ENCODE data around the gene PRKCA.
"Not testable (repeated sequence)": the region's sequence is repeated elsewhere in the genome, so short reads cannot be mapped to it uniquely, and the experiment has no call there.

The PRKCA gene

GRCh38 chr17:66276328-66276937 lies 26.0 kb upstream of the PRKCA start:
- TF ChIP-seq POLR2A (IDR thresholded peaks at IDR 0.05; ENCODE audit: low read length) (no peak), GATA1 (IDR thresholded peaks at IDR 0.05; ENCODE audit: low read depth, low read length) (no peak)
- DNase-seq: peak in 1 of 2 experiments; percentile 5

GRCh38 chr17:66277191-66277590 lies 25.2 kb upstream of the PRKCA start:
- no peak for DNase-seq
- TF ChIP-seq POLR2A (IDR thresholded peaks at IDR 0.05; ENCODE audit: low read length) (no peak), GATA1 (IDR thresholded peaks at IDR 0.05; ENCODE audit: low read depth, low read length) (no peak)

- TF ChIP-seq GATA1 (IDR thresholded peaks at IDR 0.05; ENCODE audit: low read depth, low read length) (no peak), POLR2A (IDR thresholded peaks at IDR 0.05; ENCODE audit: low read length) (no peak)
- DNase-seq: peak in 1 of 2 experiments; percentile 21
These were observed 20.6 kb upstream of the PRKCA start for GRCh38 chr17:66281661-66282369.

GRCh38 chr17:66283296-66283934 lies 19.0 kb upstream of the PRKCA start:
- no peak for TF ChIP-seq GATA1 (IDR thresholded peaks at IDR 0.05; ENCODE audit: low read depth, low read length)
- TF ChIP-seq POLR2A (IDR thresholded peaks at IDR 0.05; ENCODE audit: low read length): no peak
- DNase-seq: no peak

- TF ChIP-seq GATA1 (IDR thresholded peaks at IDR 0.05; ENCODE audit: low read depth, low read length) (no peak), POLR2A (IDR thresholded peaks at IDR 0.05; ENCODE audit: low read length) (no peak)
- DNase-seq: no peak
These were observed 18.4 kb upstream of the PRKCA start for GRCh38 chr17:66283971-66284370.

DNA sequence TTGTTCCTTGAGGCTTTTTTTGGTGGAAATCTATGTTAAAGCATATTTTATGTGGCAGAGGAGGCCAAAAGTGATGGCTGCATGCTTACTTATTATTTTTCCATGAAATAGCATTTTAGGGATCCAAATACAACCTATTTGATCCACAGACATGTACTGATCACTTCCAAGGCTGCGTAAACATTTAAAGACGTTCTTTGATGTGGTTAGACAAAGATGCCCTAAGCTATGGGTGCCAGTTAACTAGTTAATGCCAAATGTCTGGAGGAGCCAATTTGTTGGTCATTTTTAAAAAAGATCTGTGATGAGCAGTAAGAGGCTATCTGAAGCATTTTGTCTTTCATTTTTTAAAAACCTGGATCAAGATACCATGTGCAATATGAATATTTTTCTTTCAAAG lies 17.3 kb upstream of the PRKCA start:
- no peak for TF ChIP-seq POLR2A (IDR thresholded peaks at IDR 0.05; ENCODE audit: low read length)
- TF ChIP-seq GATA1 (IDR thresholded peaks at IDR 0.05; ENCODE audit: low read depth, low read length): no peak

DNA sequence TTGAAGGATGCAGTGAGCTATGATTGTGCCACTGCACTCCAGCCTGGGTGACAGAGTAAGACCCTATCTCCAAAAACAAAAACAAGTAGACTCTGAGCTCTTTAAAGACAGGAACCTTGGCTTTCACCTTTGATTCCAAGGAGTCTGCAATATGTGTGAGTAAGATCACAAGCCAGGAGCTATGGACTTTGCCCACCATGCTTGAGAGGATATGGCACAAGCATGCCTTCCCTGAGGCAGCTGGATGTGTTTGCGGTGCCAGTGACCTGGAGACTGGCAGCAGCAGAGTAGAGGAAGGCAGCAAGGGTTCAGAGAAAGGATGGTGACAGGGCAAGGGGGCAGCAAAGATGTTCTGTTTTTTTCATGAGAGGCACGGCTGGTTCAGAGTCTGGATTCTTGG lies 14.5 kb upstream of the PRKCA start:
- DNase-seq: no peak
- TF ChIP-seq POLR2A (IDR thresholded peaks at IDR 0.05; ENCODE audit: low read length): no peak
- TF ChIP-seq GATA1 (IDR thresholded peaks at IDR 0.05; ENCODE audit: low read depth, low read length): no peak

More for the DNA sequence above, 17.3 kb upstream of the PRKCA start:
- no peak for DNase-seq

DNA sequence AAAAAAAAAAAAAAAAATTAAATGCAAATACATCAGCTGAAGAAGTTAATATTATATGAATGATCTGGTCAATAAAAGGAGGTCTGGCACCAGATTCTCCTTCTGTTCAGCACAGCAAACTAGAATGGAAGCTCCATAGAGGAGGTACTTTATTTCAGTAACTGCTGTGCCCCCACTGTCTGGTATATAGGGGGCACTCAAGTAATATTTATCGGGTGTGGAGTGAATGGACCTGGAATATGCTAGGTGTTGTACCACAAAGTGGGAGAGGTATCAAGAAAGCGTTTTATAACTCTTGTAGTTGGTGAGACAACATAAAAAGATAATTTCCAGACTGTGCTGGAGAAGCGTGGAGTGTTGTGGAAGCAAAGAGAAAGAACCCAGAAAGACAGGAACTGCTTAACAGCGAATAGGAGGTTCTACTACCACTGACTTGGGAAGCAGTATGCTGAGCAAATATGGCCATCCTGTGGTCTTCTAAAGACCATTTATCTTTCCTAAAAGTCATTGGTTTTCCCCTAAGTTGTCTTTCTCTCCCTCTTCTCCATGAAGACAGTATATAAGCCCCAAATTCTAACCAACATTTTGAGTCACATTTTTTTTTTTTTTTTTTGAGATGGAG lies 12.2 kb upstream of the PRKCA start:
- DNase-seq: no peak
- TF ChIP-seq POLR2A (IDR thresholded peaks at IDR 0.05; ENCODE audit: low read length) (no peak), GATA1 (IDR thresholded peaks at IDR 0.05; ENCODE audit: low read depth, low read length) (no peak)

DNA sequence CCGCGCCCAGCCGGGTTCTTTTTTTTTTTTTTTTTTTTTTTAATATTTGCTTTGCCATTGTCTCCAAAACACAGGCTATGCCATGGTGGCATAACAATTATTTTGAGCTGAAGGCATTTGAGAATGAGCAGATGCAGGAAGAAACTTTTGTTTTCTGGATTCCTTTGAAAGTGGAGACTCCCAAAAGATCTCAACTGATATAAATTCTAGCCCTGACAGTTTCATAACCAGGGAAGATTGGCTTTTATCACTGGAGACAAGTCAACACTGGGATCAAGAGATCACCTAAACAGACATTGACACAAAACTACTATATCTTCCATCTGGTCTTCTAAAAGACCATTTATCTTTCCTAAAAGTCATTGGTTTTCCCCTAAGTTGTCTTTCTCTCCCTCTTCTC lies 10.1 kb upstream of the PRKCA start:
- TF ChIP-seq GATA1 (IDR thresholded peaks at IDR 0.05; ENCODE audit: low read depth, low read length): no peak
- no peak for TF ChIP-seq POLR2A (IDR thresholded peaks at IDR 0.05; ENCODE audit: low read length)
- no peak for DNase-seq

GRCh38 chr17:66296289-66296725 lies 6.1 kb upstream of the PRKCA start:
- TF ChIP-seq GATA1 (IDR thresholded peaks at IDR 0.05; ENCODE audit: low read depth, low read length): no peak
- TF ChIP-seq POLR2A (IDR thresholded peaks at IDR 0.05; ENCODE audit: low read length): no peak
- peak in 1 of 2 experiments; percentile 22 for DNase-seq

DNA sequence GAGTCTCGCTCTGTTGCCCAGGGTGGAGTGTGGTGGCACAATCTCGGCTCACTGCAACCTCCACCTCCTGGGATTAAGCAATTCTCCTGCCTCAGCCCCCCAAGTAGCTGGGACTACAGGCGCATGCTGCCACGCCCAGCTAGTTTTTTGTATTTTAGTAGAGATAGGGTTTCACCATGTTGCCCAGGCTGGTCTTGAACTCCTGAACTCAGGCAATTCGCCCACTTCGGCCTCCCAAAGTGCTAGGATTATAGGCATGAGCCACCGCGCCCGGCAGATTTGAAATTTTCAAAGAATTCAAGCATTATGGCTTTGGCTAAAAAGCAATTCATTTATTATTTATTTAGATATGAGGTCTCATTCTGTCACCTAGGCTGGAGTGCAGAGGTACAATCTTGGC lies 5.0 kb upstream of the PRKCA start:
- not testable (repeated sequence) for DNase-seq

DNA sequence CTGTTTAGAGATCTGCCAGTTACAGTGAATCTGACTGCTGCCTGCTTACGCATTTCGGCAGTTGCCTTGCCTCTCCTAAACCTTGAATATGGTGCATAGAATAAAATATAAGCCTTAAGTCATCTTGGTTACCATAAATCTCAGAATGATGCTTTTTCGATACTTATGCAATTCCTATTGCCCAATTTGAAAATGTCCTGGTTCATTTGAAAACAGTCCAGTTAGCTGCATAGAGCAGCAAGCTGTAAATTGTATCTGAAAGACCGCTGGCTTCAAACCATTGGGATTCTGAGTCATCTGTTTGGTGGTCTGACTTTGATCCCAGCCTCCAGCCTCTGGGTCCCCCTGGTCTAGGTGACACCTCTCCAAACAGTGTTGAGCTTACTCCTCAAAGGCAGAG lies 2.7 kb upstream of the PRKCA start:
- DNase-seq: no peak

DNA sequence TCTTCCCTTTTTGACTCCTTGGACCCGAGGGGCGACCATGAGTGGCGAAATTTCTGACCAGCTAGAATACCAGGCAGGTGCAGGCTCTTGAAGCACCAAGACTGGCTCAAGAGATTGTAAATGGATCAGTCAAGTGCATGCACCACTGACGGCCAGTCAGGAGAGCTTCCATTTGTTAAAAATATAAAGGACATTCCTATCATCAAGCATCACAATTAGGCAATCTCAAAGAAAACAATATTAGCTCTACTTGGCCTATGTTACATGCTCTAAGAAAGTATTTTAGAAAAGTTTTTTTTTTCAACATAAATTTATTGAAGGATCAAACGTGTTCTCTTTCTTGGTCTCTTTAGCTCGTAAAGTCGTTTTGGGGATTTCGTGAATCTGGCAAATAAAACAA lies 1.5 kb upstream of the PRKCA start:
- TF ChIP-seq GATA1 (IDR thresholded peaks at IDR 0.05; ENCODE audit: low read depth, low read length): no peak
- TF ChIP-seq POLR2A (IDR thresholded peaks at IDR 0.05; ENCODE audit: low read length): no peak
- DNase-seq: no peak

More for the DNA sequence above, 2.7 kb upstream of the PRKCA start:
- no peak for TF ChIP-seq POLR2A (IDR thresholded peaks at IDR 0.05; ENCODE audit: low read length)
- no peak for TF ChIP-seq GATA1 (IDR thresholded peaks at IDR 0.05; ENCODE audit: low read depth, low read length)

GRCh38 chr17:66301367-66301863 lies 998 bp upstream of the PRKCA start:
- no peak for DNase-seq
- TF ChIP-seq POLR2A (IDR thresholded peaks at IDR 0.05; ENCODE audit: low read length): no peak
- no peak for TF ChIP-seq GATA1 (IDR thresholded peaks at IDR 0.05; ENCODE audit: low read depth, low read length)

Measured in erythroblast (primary cell).